Tibial nerve (tissue), 3 donors: Measurements from ENCODE around the gene TSNAXIP1.

Source experiments
- CTCF ChIP-seq, 5 experiments: fragments of 200-600 bp in 3 of 5; fragments of 450-650 bp in 2 of 5; sonication (generic) in 3 of 5; IDR thresholded peaks; one replicate each; pipeline ENCODE4 v1.5.1; 2016 to 2019; ENCODE audit warnings: antibody characterized with exemption in 5 of 5, mild to moderate bottlenecking in 3 of 5, moderate library complexity in 2 of 5
- POLR2A ChIP-seq, 2 donors: fragments of 450-650 bp; IDR thresholded peaks; one replicate each; pipeline ENCODE4 v1.6.1; 2017; ENCODE audit warnings: antibody characterized with exemption in 2 of 2, mild to moderate bottlenecking in 2 of 2, moderate library complexity in 2 of 2

- TF ChIP-seq CTCF (IDR thresholded peaks at IDR 0.05) (no peak), POLR2A (IDR thresholded peaks at IDR 0.05) (no peak)
These were observed 42.5 kb upstream of the TSNAXIP1 start for GRCh38 chr16:67764158-67764667.
